WI38 (cell line): ENCODE data around the gene PRELID2.
"Not testable (repeated sequence)": the region's sequence is repeated elsewhere in the genome, so short reads cannot be mapped to it uniquely, and the experiment has no call there.

Source experiments
- H3K4me3 ChIP-seq: 2 replicates; pipeline ENCODE4 v1.5.1; 2011; ENCODE audit warnings: low read depth, mild to moderate bottlenecking, control low read depth, low read length
- TF ChIP-seq, protein P1 (sequence below): IDR thresholded peaks from 2 replicates; pipeline ENCODE4 v1.5.1; 2012; ENCODE audit warnings: low read depth, mild to moderate bottlenecking, control low read depth, low read length

The PRELID2 gene

DNA sequence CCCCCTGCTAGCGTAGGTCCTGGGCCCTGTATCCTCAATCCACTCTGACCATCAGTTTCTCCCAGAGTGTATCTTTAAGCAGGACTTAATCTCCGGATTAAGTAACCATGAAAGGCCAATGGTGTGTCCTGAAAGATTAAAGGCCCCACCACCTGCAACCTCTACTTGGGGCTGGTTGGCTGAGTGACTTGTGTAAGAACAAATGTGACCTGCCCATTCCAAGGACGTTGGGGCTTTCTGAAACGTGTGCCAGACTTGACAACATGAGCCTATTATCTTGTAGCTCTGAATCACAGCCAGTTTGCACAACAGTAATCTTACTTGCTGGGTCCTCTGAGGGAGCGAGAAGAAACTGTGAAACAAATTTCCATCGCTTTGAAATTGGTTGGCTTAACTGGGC, 3.1 kb upstream of the PRELID2 start:
- TF ChIP-seq, protein P1, sequence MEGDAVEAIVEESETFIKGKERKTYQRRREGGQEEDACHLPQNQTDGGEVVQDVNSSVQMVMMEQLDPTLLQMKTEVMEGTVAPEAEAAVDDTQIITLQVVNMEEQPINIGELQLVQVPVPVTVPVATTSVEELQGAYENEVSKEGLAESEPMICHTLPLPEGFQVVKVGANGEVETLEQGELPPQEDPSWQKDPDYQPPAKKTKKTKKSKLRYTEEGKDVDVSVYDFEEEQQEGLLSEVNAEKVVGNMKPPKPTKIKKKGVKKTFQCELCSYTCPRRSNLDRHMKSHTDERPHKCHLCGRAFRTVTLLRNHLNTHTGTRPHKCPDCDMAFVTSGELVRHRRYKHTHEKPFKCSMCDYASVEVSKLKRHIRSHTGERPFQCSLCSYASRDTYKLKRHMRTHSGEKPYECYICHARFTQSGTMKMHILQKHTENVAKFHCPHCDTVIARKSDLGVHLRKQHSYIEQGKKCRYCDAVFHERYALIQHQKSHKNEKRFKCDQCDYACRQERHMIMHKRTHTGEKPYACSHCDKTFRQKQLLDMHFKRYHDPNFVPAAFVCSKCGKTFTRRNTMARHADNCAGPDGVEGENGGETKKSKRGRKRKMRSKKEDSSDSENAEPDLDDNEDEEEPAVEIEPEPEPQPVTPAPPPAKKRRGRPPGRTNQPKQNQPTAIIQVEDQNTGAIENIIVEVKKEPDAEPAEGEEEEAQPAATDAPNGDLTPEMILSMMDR, result no peak
- H3K4me3 ChIP-seq, result no peak overlapping the region

DNA sequence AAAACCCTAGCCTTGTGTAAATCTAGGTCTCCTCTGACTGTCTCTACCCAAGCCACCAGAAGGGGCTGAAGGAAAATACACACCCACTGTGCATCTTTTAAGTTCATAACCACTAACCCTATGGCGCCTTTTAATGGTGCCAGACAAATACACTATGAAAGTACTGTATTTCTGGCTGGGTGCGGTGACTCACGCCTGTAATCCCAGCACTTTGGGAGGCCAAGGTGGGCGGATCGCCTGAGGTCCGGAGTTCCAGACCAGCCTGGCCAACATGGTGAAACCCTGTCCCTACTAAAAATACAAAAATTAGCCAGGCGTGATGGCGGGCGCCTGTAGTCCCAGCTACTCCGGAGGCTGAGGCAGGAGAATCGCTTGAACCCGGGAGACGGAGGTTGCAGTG, 1.1 kb upstream of the PRELID2 start:
- not testable (repeated sequence) for H3K4me3 ChIP-seq

DNA sequence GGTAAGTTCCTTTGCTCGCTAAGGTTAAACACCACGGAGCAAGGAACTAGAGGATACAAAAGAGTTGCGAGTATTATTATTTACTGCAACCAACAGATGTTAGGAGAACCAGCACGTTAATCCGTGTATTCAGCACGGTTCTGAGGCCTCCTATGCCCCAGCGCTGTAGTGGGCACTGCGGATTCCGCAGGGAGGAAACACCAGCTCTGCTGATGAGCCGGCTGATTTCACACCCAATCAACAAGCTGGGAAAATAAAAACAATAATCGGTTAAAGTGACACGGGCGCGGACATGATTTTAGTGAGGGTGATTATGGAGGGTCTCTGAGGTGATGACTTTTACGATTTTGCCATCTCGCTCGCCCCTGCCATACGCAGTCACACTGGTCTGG, 702 bp upstream of the PRELID2 start:
- TF ChIP-seq, protein P1, result no peak
- H3K4me3 ChIP-seq, result peak overlapping the region; percentile 66

DNA sequence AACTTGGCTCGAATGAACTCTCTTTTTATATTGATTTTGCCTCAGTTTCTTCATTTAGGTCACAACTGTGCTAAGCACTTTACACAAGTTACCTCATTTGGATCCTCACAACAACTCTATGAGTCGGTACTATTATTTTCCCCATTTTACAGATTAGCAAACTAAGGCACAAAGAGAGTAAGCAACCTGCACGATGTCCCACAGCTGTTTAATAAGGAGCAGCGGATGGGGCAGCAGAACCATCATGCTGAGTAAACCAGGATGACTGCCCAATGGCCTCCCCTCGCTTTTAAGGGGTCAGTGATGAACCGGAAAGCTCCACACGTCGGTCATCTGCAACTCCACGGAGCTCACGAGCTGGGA, 607 bp downstream of the PRELID2 start:
- TF ChIP-seq, protein P1, result no peak
- peak overlapping the region; percentile 66 for H3K4me3 ChIP-seq

DNA sequence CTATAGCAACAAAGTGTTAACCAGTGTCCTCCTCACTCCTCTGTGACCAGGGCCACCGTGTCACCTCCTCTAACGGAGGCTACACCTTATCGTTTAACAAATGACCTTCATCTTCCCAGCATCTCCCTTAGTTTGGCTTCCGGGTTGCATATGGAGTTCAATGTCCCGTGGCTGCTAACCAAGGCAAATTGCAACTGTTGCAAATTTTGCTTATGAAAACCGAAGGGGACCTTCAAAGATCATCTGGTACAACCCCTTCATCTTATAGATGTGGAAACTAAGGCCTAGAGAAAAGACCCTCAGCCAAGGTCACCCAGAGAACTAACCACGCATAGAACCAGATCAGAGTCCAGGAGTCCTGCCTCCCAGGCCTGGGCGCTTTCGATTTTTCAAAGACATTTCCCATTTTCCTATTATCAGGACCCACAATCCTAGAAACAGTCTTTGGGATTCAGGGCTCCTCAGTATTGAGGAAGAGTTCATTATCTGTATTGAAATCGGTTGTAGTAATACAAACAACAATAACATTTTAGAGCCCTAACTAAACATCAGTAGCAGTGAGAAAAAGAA, 1.4 kb downstream of the PRELID2 start:
- TF ChIP-seq, protein P1, result no peak
- no peak overlapping the region; the same call in 1 of the 2 replicates for H3K4me3 ChIP-seq

DNA sequence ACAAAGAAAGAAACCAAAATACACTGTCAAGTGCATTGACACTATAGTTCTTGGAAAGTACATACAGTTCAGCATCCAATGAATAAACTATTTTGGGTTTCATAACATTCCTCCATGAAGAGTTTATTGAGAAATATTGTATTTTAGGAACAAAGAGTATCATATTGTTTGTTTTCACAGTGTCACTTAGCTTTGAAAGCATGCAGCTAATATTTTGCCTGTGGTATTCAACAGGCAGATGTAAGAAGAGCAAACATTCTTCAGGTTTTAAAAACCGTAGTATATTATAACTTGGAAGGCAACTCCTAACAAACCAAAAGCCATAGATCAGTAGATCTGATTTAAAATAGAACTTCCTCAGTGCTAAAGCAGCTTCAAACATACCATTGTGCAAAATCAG, 4.5 kb downstream of the PRELID2 start:
- TF ChIP-seq, protein P1, result no peak
- H3K4me3 ChIP-seq, result no peak overlapping the region

DNA sequence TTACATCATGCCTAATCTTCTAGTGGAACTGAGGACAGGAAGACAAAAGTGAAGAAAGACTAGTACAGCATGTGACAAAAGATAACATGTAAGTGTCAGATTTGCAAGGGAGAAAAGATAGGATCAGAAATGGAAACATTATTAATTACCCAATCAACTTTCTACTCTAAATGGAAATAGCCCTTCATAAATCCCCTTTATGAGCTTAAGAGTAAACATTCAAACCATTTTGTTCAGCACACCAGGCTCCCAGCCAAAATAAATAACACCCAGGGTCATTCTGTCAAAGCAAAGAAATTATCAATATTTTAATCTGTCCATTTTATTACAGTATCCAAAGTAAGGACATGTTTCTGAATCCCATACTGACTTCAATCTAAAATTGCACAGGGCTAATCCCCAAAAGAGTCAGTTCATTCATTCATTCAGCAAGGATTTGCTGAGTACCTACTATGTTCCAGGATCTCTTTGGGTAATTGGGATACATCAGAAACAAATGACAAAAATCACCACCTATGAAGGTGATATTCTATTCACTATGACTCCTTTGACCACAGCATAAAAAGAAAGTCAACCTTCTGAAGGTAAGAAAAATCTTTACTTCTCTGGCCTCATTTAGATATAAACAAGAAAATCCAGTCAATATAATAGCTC, 5.3 kb downstream of the PRELID2 start:
- H3K4me3 ChIP-seq, result no peak overlapping the region
- TF ChIP-seq, protein P1, result no peak
